MCF 10A (cell line): Measurements from ENCODE around the gene PPP2R2C. TPM values are rescaled to one million over a fixed set of nuclear protein-coding genes. Genes with fewer than 3 reads are reported as not detected.

ENCODE experiments used
- BruUV-seq: library from RNA; stranded (reverse); fragments of 400-500 nt; replicated peaks from 2 replicates; lab custom pipeline; 2021; lab: Mats Ljungman, UMichigan
- CTCF ChIA-PET: fragments of 300-600 bp; sonication (Branson Sonifier 250); formaldehyde crosslinking; extraction: SDS; loops from one replicate; lab custom pipeline; 2021; ENCODE audit warnings: antibody characterized with exemption, inconsistent platforms; lab: Yijun Ruan, JAX
- POLR2A ChIA-PET: fragments of 300-600, 350-650 bp; sonication (Branson Sonifier 250); formaldehyde crosslinking; extraction: SDS; loops from one replicate; lab custom pipeline; 2020; ENCODE audit warnings: antibody characterized with exemption, inconsistent platforms; lab: Yijun Ruan, JAX
- DNase-seq: peaks from one replicate; pipeline ENCODE4 v3.0.0-alpha.2; 2018; ENCODE audit not compliant: unreplicated experiment
- H3K27ac Mint-ChIP-seq: one replicate; pipeline ENCODE4 v1.8.0; 2022; ENCODE audit warnings: mild to moderate bottlenecking, low read depth, mixed read lengths; ENCODE audit not compliant: unreplicated experiment
- H3K27me3 Mint-ChIP-seq: one replicate; pipeline ENCODE4 v1.8.0; 2022; ENCODE audit warnings: mixed read lengths; ENCODE audit not compliant: insufficient read depth, unreplicated experiment
- H3K36me3 Mint-ChIP-seq: one replicate; pipeline ENCODE4 v1.8.0; 2022; ENCODE audit warnings: mild to moderate bottlenecking, moderate library complexity, mixed read lengths; ENCODE audit not compliant: insufficient read depth, unreplicated experiment
- H3K4me1 Mint-ChIP-seq: one replicate; pipeline ENCODE4 v1.8.0; 2022; ENCODE audit warnings: mixed read lengths; ENCODE audit not compliant: insufficient read depth, unreplicated experiment
- H3K4me3 Mint-ChIP-seq: one replicate; pipeline ENCODE4 v1.8.0; 2022; ENCODE audit warnings: mild to moderate bottlenecking, moderate library complexity, mixed read lengths; ENCODE audit not compliant: unreplicated experiment
- H3K9me3 Mint-ChIP-seq: one replicate; pipeline ENCODE4 v1.8.0; 2022; ENCODE audit warnings: mixed read lengths; ENCODE audit not compliant: unreplicated experiment
- CTCF ChIP-seq: fragments of 200-600 bp; IDR thresholded peaks from one replicate; pipeline ENCODE4 v1.8.0; 2022; ENCODE audit warnings: antibody characterized with exemption, mild to moderate bottlenecking; ENCODE audit not compliant: unreplicated experiment
- intact Hi-C: fragments of 100-400 bp; cut with micrococcal nuclease; formaldehyde crosslinking; loops from 2 replicates; pipeline ENCODE4 v1.14.1; 2022
- total RNA-seq: library from RNA; stranded (reverse); gene quantifications from 2 replicates; pipeline ENCODE4 v1.2.3, GENCODE V29; 2022

PPP2R2C gene
- total RNA-seq, 1 experiment from 2014 or later = 3.6 TPM

DNA sequence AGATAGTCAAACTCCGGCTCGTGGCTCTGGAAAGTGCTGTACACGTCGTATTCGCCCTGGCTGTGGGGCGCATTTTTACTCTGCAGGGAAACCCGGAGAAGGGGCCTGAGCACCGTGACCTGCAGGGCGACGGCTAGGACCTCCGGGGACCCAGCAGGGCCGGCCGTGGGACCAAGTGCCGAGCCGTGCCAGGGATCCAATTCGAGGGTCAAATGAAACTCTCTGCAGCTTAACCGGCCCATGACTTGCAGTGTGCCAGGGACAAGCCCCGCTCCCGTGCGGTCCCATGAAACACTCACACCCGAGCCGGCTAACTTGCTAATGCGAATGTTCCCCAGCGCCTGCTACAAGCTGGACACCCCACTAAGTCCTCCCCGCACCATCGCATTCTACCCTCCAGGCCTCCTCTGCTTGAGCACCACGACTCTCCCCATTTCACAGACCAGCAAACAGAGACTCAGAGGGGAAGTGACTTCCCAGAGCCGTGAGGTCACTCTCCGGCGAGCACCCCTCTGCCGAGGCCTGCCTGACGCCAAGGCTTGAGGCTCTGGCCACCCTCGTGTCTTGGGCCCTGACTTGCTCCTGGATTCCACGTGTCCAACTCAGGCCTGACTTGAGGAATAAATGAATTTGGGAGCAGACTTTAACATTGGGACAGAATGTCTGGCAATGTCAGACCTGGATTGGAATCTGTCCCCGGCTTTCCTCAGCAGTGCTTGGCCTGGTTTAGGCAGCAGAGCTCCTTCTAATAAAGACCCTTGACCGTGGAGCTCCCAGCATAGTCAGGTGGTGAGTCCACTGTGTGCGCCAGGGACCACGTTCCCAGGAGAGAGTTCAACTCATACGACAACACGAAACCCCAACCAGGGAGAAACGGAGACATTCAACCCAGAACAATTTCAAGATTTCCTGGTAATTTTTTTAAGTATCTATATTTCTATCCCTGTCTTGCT lies 93.6 kb downstream of the PPP2R2C start:
- no peak overlapping the region for H3K27ac Mint-ChIP-seq
- no peaks in the 10 kb centered on the region for H3K27me3 Mint-ChIP-seq
- CTCF ChIA-PET = no interaction called here
- no peak overlapping the region for H3K4me3 Mint-ChIP-seq
- H3K9me3 Mint-ChIP-seq = no peaks in the 10 kb centered on the region
- TF ChIP-seq CTCF = no peak
- no peak for DNase-seq
- POLR2A ChIA-PET = no interaction called here
- no peaks in the 10 kb centered on the region for H3K36me3 Mint-ChIP-seq
- intact Hi-C loops = no loop called here
- H3K4me1 Mint-ChIP-seq = peaks cover 4% of the 10 kb centered on the region
- no TSS peak for BruUV-seq

DNA sequence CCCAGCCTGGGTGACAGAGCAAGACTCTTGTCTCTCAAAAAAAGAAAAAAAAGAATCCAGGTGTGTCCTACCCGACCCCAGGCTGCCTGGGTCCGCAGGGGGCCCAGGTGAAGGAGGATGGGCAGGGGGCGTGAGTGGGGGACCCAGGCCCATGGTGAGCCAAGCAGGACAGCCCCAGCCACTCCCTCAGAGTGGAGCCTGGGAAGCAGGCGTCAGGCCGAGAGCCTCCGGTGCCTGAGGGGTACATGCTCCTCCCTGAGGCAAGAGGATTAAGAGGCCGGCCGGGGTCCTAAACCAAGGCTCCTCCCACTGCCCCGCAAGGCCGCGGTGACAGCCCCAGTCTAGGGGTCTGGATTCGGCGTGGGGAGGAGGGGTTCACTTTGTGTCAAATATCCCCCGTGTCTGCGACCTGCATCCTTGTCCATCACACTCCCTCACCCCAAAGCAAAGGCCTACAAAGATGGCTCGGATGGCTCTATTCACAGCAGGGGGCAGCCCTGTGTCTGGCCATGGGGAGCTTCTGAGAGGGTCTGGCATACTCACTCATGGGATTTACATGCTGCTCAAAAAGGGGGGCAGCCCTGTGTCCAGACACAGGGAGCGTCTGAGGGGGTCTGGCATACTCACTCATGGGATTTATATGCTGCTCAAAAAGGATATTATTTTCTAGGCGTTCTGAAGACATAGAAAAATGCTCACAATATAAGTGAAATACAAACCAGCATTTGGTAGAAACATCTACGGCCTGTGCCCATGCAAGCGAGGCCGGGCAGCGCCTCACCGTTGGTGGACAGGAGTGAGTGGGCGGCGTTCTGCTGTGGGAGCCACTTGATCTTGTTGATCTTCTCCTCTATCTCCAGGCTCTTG lies 94.6 kb downstream of the PPP2R2C start:
- H3K4me1 Mint-ChIP-seq = no peaks in the 10 kb centered on the region
- POLR2A ChIA-PET = no interaction called here
- H3K36me3 Mint-ChIP-seq = no peaks in the 10 kb centered on the region
- TF ChIP-seq CTCF = no peak
- no peak for DNase-seq
- H3K27me3 Mint-ChIP-seq = no peaks in the 10 kb centered on the region
- CTCF ChIA-PET = no interaction called here
- H3K9me3 Mint-ChIP-seq = no peaks in the 10 kb centered on the region
- H3K27ac Mint-ChIP-seq = no peak overlapping the region
- intact Hi-C loops = no loop called here
- H3K4me3 Mint-ChIP-seq = no peak overlapping the region
- BruUV-seq = no TSS peak

GRCh38 chr4:6375620-6376295 lies 96.7 kb downstream of the PPP2R2C start:
- H3K4me3 Mint-ChIP-seq = no peak overlapping the region
- H3K9me3 Mint-ChIP-seq = no peaks in the 10 kb centered on the region
- H3K27me3 Mint-ChIP-seq = no peaks in the 10 kb centered on the region
- no peaks in the 10 kb centered on the region for H3K36me3 Mint-ChIP-seq
- no TSS peak for BruUV-seq
- POLR2A ChIA-PET = no interaction called here
- no peak for TF ChIP-seq CTCF
- H3K27ac Mint-ChIP-seq = no peak overlapping the region
- DNase-seq = no peak
- H3K4me1 Mint-ChIP-seq = no peaks in the 10 kb centered on the region
- intact Hi-C loops = no loop called here
- CTCF ChIA-PET = interaction anchor here (0.5 to 1.3 kb wide), 4 partner anchors 14 to 230 kb away, joined by 3 to 6 read pairs (median 3); no protein-coding TSS in a partner anchor
